NCI-H146 (cell line): ENCODE data around the gene CDH18.
"Not testable (repeated sequence)": the region's sequence is repeated elsewhere in the genome, so short reads cannot be mapped to it uniquely, and the experiment has no call there.

ENCODE experiments used
- DNase-seq: peaks from one replicate; lab custom pipeline; 2025; lab: John Stamatoyannopoulos, UW

The CDH18 gene

DNA sequence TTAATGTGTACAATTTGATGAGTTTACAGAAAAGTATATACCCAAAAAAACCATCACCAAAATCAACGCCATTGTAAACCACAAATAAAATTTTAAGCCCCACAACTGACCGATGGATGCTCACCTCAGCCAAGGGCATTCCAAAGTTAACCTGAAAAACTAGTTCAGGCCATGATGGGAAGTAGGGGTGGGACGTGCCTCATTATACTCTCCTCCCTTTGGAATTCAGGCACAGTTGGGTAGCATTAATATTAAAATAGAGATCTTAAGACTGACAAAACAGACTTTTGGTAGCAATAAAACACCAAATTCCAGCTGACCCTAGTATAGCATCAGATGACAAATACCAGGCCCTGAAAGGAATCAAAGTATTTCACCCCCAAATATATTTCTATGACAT, 129.0 kb downstream of the CDH18 start:
- no peak for DNase-seq

- no peak for DNase-seq
Measured at GRCh38 chr5:19855931-19856330, 132.1 kb downstream of the CDH18 start.

DNA sequence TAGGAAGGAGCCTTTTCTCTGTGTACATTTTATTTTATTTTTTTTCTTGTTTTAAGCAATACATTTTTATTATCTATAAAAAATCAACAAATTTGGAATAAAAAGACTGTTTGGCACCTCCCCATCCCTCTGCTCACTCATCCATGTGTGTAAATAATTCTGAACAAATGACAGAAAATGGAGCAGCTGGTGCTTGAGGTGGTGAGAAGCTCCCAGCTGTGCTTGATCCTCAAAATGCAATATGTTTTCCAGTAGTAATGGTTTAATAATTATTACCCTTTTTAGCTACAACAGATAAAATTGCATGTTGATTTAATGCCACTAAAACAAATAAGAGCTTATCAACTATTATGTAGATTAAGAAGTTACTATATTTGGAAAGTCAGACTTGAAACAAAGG, 132.5 kb downstream of the CDH18 start:
- peak; percentile 18 for DNase-seq

DNA sequence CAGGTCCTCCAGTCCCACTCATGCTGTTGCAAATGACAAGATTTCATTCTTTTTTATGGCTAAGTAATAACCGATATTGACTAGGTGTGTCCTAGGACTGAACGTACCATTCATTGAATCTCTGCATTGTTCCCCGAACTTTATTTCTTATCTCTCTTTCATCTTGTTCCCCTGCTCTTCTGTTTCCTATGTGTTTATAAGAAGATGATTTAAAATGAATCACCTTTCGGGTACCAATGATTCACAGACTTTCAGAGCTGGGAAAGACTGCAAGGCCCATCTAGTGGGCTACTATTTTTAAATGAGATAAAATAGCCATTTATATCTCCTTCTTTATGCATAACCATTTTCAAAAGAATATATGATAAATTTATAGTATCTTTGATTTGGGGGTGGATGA, 133.0 kb downstream of the CDH18 start:
- no peak for DNase-seq

GRCh38 chr5:19853616-19854240, 134.3 kb downstream of the CDH18 start:
- DNase-seq, result no peak

- DNase-seq, result no peak
Measured at GRCh38 chr5:19837536-19838174, 150.3 kb downstream of the CDH18 start.

GRCh38 chr5:19835442-19835841, 152.6 kb downstream of the CDH18 start:
- DNase-seq, result no peak

- DNase-seq, result not testable (repeated sequence)
Measured at GRCh38 chr5:19812720-19813119, 175.3 kb downstream of the CDH18 start.

- no peak for DNase-seq
Measured at GRCh38 chr5:19806756-19807155, 181.2 kb downstream of the CDH18 start.

DNA sequence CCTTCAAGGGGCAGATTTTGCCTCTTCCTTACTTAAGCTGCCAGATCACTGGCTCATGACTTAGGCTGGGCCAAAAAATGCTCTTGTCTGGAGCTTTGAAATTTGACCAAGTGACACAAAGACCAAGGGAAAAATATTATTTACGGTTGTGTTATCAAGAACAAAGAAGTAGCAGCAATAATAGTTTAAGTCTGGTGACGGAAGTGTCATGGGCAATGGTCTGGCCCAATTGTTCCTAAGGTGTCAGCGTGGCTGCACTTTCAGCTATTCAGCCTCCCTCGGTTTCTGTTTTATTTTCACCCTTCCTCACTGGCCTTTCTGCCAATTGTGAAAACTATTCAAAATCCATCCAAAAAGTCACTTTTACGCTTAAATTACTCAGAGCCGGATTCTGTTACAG, 185.3 kb downstream of the CDH18 start:
- no peak for DNase-seq

DNA sequence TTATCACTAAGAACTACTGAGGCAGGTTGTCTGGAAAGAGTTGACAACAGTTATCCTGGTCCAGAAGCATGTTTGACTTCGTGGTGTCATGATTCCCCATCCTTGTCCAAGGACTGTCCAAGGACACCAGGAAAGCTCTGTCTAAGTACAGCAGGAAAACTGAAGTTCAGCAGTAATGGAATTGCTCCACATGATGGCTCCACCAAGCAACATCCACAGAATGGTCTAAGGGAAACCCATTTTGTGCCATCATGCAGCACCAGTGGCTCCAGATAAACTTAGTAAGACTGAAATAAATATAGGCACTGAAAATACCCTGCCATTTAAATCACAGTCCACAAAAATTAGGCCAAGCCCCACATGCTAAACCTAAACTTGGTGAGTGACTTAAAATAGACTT, 192.8 kb downstream of the CDH18 start:
- DNase-seq, result no peak

GRCh38 chr5:19790829-19791466, 197.1 kb downstream of the CDH18 start:
- DNase-seq, result no peak

- no peak for DNase-seq
Measured at GRCh38 chr5:19782566-19782965, 205.4 kb downstream of the CDH18 start.

- DNase-seq, result no peak
Measured at GRCh38 chr5:19777363-19777762, 210.6 kb downstream of the CDH18 start.

- not testable (repeated sequence) for DNase-seq
Measured at GRCh38 chr5:19776886-19777285, 211.1 kb downstream of the CDH18 start.

GRCh38 chr5:19771174-19771835, 216.7 kb downstream of the CDH18 start:
- DNase-seq, result no peak

DNA sequence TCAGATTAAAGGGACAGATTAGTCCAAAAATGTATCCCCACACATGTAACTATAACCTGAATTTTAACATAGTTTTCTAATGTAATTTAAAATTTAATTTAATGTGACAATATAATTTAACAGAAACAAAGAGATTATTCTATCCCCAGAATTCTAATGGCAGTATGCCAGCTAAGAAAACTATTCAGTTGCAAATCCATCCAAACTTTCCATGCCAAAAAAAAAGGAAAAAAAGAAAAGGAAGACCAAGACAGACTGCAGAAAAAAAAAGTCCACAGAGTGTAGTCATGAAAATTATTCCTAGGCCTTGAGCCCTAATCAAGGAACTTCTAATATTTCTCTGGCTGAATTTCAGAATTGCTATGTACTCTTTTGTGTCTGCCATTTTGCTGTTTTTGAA, 217.6 kb downstream of the CDH18 start:
- no peak for DNase-seq

DNA sequence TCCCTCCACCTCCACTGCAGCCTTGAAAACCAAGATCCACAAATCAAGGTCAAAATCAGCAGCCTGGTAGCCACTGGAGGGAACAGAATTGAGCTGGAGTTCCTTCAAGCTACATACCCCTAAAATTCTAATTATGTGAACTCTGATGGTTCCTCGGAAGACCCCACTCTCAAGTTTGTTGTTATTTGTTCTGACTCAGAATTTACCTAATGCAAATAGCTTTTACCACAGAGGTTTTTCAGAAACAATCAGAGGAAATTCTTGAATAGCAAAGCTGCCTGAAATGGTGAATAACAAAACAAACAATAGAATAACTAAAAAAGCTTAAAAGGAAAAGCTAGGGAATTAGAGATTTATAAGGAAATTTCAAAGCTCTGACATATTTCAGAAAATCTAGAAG, 220.0 kb downstream of the CDH18 start:
- DNase-seq, result no peak

- DNase-seq, result no peak
Measured at GRCh38 chr5:19753579-19753978, 234.4 kb downstream of the CDH18 start.

GRCh38 chr5:19751326-19751725, 236.7 kb downstream of the CDH18 start:
- DNase-seq, result no peak

- DNase-seq, result no peak
Measured at GRCh38 chr5:19745247-19745646, 242.8 kb downstream of the CDH18 start.

GRCh38 chr5:19739671-19740070, 248.3 kb downstream of the CDH18 start:
- DNase-seq, result no peak

- DNase-seq, result no peak
Measured at GRCh38 chr5:19734776-19735175, 253.2 kb downstream of the CDH18 start.
